Measurements from ENCODE around the gene CHORDC1. TPM values are rescaled to one million over a fixed set of nuclear protein-coding genes. Genes with fewer than 3 reads are reported as not detected.
"Not testable (repeated sequence)": the region's sequence is repeated elsewhere in the genome, so short reads cannot be mapped to it uniquely, and the experiment has no call there.

The CHORDC1 gene
- total RNA-seq, 2 experiments from 2014 or later: 75.7 to 82.6 TPM

- TF ChIP-seq, protein P1, sequence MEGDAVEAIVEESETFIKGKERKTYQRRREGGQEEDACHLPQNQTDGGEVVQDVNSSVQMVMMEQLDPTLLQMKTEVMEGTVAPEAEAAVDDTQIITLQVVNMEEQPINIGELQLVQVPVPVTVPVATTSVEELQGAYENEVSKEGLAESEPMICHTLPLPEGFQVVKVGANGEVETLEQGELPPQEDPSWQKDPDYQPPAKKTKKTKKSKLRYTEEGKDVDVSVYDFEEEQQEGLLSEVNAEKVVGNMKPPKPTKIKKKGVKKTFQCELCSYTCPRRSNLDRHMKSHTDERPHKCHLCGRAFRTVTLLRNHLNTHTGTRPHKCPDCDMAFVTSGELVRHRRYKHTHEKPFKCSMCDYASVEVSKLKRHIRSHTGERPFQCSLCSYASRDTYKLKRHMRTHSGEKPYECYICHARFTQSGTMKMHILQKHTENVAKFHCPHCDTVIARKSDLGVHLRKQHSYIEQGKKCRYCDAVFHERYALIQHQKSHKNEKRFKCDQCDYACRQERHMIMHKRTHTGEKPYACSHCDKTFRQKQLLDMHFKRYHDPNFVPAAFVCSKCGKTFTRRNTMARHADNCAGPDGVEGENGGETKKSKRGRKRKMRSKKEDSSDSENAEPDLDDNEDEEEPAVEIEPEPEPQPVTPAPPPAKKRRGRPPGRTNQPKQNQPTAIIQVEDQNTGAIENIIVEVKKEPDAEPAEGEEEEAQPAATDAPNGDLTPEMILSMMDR (IDR thresholded peaks at IDR 0.05): no peak
- no peaks in the 10 kb centered on the region for H3K27me3 Mint-ChIP-seq
- POLR2A ChIA-PET: no interaction called here
- no peaks in the 10 kb centered on the region for H3K9me3 Mint-ChIP-seq
- H3K36me3 Mint-ChIP-seq (ENCODE audit: low read depth): peaks cover 52% of the 10 kb centered on the region
- peak overlapping the region; percentile 19 for H3K27ac Mint-ChIP-seq
- peaks cover 24% of the 10 kb centered on the region for H3K4me1 Mint-ChIP-seq (ENCODE audit: low read depth)
- no peak for DNase-seq
- CTCF ChIA-PET: interaction anchor here (1.6 kb wide), 1 partner anchor 26 kb away, joined by 4 read pairs; no protein-coding TSS in a partner anchor
- ATAC-seq: no peak
- no peak overlapping the region for H3K4me3 Mint-ChIP-seq
- intact Hi-C loops (cut with micrococcal nuclease): no loop called here
Measured at GRCh38 chr11:90208857-90209256, 14.0 kb downstream of the CHORDC1 start.

- POLR2A ChIA-PET; DNase-seq; H3K9me3 Mint-ChIP-seq; CTCF ChIA-PET; H3K4me3 Mint-ChIP-seq; H3K27me3 Mint-ChIP-seq; H3K27ac Mint-ChIP-seq; ATAC-seq; intact Hi-C loops (cut with micrococcal nuclease): not testable (repeated sequence)
- H3K36me3 Mint-ChIP-seq (ENCODE audit: low read depth): peaks cover 51% of the 10 kb centered on the region
- H3K4me1 Mint-ChIP-seq (ENCODE audit: low read depth): peaks cover 17% of the 10 kb centered on the region
Measured at GRCh38 chr11:90207992-90208391, 14.9 kb downstream of the CHORDC1 start.

DNA sequence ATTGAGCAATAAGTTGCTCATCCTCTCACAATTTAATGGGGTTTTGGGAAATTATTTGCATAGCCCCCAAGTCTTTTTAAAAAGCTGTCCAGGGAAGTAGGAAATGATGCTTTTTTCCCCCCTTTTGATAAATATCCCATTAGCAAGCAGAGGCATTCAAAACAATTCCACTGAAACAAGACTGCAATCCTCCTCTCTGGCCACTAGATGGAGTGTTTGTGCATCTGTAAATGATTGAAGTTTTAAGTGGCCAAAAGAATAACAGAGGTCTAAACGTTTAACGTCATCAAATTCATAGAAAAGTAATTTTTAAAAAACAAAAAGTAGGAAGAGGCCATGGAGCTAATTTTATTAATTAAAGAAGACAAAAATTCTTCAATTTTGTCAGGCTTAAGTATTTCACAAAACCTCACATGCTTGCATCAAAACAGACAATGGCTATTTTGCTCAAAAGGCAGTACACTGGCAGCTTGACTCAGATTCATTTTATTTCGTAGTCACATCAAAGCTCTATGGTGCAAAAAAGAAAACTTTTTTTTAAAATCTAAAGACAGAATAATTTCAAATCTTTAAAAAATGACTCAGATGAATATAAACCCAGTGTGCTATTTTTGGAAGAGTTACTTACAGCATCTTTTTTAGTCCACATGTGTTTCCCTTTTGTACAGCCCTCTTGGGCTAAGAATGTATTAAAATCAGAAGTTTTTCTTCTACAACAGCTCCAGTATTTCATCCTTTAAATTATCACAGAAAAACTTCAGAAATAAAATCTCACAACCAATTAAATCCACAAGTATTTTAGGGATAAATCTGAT lies 17.8 kb downstream of the CHORDC1 start:
- Mint-ChIP-seq H3K36me3 (ENCODE audit: low read depth) (peaks cover 50% of the 10 kb centered on the region), H3K27ac (peak overlapping the region; percentile 58), H3K4me1 (ENCODE audit: low read depth) (peaks cover 18% of the 10 kb centered on the region), H3K27me3 (no peaks in the 10 kb centered on the region), H3K9me3 (no peaks in the 10 kb centered on the region), H3K4me3 (no peak overlapping the region)
- ATAC-seq (peak; percentile 83), DNase-seq (peak; percentile 17)
- ChIA-PET POLR2A (interaction anchor here (0.6 to 1.4 kb wide), 4 partner anchors 10 to 866 kb away, joined by 3 read pairs; partner anchors contain the start of gene CHORDC1), CTCF (interaction anchor here (0.6 to 2.1 kb wide), 23 partner anchors 9 to 230 kb away, joined by 3 to 18 read pairs (median 4); no protein-coding TSS in a partner anchor)
- intact Hi-C loops (cut with micrococcal nuclease): no loop called here
- TF ChIP-seq, protein P1 (IDR thresholded peaks at IDR 0.05): peak; percentile 91

- CTCF ChIA-PET: interaction anchor here (0.6 to 2.1 kb wide), 19 partner anchors 9 to 231 kb away, joined by 3 to 18 read pairs (median 5); no protein-coding TSS in a partner anchor
- no peaks in the 10 kb centered on the region for H3K27me3 Mint-ChIP-seq
- TF ChIP-seq, protein P1 (IDR thresholded peaks at IDR 0.05): no peak
- peaks cover 13% of the 10 kb centered on the region for H3K4me1 Mint-ChIP-seq (ENCODE audit: low read depth)
- H3K9me3 Mint-ChIP-seq: no peaks in the 10 kb centered on the region
- H3K4me3 Mint-ChIP-seq: no peak overlapping the region
- ATAC-seq (no peak), DNase-seq (no peak)
- intact Hi-C loops (cut with micrococcal nuclease): no loop called here
- no peak overlapping the region for H3K27ac Mint-ChIP-seq
- peaks cover 44% of the 10 kb centered on the region for H3K36me3 Mint-ChIP-seq (ENCODE audit: low read depth)
- POLR2A ChIA-PET: interaction anchor here (0.6 to 1.4 kb wide), 4 partner anchors 10 to 867 kb away, joined by 3 read pairs; partner anchors contain the start of gene CHORDC1
Measured at GRCh38 chr11:90204407-90204806, 18.4 kb downstream of the CHORDC1 start.

DNA sequence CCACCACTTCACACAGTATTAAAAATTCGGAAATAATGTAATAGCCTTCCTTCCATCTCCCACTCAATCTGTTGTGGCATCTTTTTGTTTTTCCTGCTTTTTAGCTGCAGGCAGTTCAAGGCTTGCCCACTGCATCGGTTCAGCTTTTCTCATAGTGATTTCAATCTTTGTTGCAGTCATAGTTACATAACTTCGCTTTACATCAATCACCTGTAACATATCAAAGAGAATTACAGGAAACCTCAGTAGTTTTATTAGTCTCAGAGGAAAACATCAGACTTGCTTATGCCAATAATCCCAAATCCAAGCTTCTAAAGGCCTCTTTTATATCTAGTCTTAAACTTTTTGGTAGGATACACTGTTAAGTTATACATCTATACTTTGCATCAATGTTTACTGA lies 20.5 kb downstream of the CHORDC1 start:
- DNase-seq (no peak), ATAC-seq (no peak)
- CTCF ChIA-PET: interaction anchor here (1.6 kb wide), 1 partner anchor 9 kb away, joined by 3 read pairs; no protein-coding TSS in a partner anchor
- Mint-ChIP-seq H3K27me3 (no peaks in the 10 kb centered on the region), H3K4me1 (ENCODE audit: low read depth) (peaks cover 13% of the 10 kb centered on the region), H3K36me3 (ENCODE audit: low read depth) (peaks cover 42% of the 10 kb centered on the region), H3K9me3 (no peaks in the 10 kb centered on the region), H3K27ac (peak overlapping the region; percentile 59), H3K4me3 (no peak overlapping the region)
- intact Hi-C loops (cut with micrococcal nuclease): no loop called here
- POLR2A ChIA-PET: no interaction called here
- TF ChIP-seq, protein P1 (IDR thresholded peaks at IDR 0.05): no peak
